Activated gamma-delta T cell (primary cell): Measurements from ENCODE around the gene ZIK1.

Experiments
- DNase-seq: peaks from one replicate; lab custom pipeline; 2025; lab: John Stamatoyannopoulos, UW
- total RNA-seq, 2 donors: gene quantifications; one replicate each; lab custom pipeline; 2026; lab: John Stamatoyannopoulos, UW

Gene ZIK1
- total RNA-seq = 24.9 to 33.1 reads per million in 2 donors

GRCh38 chr19:57583521-57584416 is at the start of gene ZIK1:
ZIK1 (plus strand) TSS chr19:57584145; CDS start chr19:57584357, 212 bp downstream.
- DNase-seq = peak; percentile 47

- DNase-seq = no peak
Observed at GRCh38 chr19:57537953-57538547, 45.9 kb upstream of the ZIK1 start.

GRCh38 chr19:57546513-57546912 is 37.4 kb upstream of the ZIK1 start:
- DNase-seq = no peak

- DNase-seq = no peak
Observed at GRCh38 chr19:57552432-57552831, 31.5 kb upstream of the ZIK1 start.

GRCh38 chr19:57557659-57558058 is 26.3 kb upstream of the ZIK1 start:
- DNase-seq = no peak

- DNase-seq = no peak
Observed at GRCh38 chr19:57558525-57558924, 25.4 kb upstream of the ZIK1 start.

GRCh38 chr19:57559008-57559403 is 24.9 kb upstream of the ZIK1 start:
- DNase-seq = peak; percentile 4

- DNase-seq = peak; percentile 71
Observed at GRCh38 chr19:57559404-57560025, 24.4 kb upstream of the ZIK1 start, which contains the start of gene ZNF550. ZNF550 (minus strand) TSS chr19:57559863; CDS start chr19:57559682, 181 bp downstream.

- DNase-seq = no peak
Observed at GRCh38 chr19:57560049-57560491, 23.9 kb upstream of the ZIK1 start.

GRCh38 chr19:57563547-57563946 is 20.4 kb upstream of the ZIK1 start:
- DNase-seq = no peak

GRCh38 chr19:57566396-57567265 is 17.3 kb upstream of the ZIK1 start:
- DNase-seq = no peak

GRCh38 chr19:57570707-57571106 is 13.2 kb upstream of the ZIK1 start:
- DNase-seq = no peak

GRCh38 chr19:57572415-57572947 is 11.5 kb upstream of the ZIK1 start:
- DNase-seq = no peak

GRCh38 chr19:57576661-57577060 is 7.3 kb upstream of the ZIK1 start:
- no peak for DNase-seq

- DNase-seq = peak; percentile 68
Observed at GRCh38 chr19:57578487-57579205, 5.3 kb upstream of the ZIK1 start, which contains the start of gene ZNF416. ZNF416 (minus strand) TSS chr19:57578911; CDS start chr19:57578704, 207 bp downstream.

- DNase-seq = no peak
Observed at GRCh38 chr19:57583104-57583520, 833 bp upstream of the ZIK1 start.

- DNase-seq = no peak
Observed at GRCh38 chr19:57587529-57587928, 3.6 kb downstream of the ZIK1 start.

- DNase-seq = no peak
Observed at GRCh38 chr19:57599377-57599760, 15.4 kb downstream of the ZIK1 start.

GRCh38 chr19:57599761-57600383 is 15.9 kb downstream of the ZIK1 start, which contains the start of gene ZNF530:
ZNF530 (plus strand) TSS chr19:57599885; CDS start chr19:57604346, 4,461 bp downstream.
- peak; percentile 32 for DNase-seq

- DNase-seq = no peak
Observed at GRCh38 chr19:57606931-57607330, 23.0 kb downstream of the ZIK1 start.
